K562 (cell line): ENCODE results near the gene UBLCP1. TPM values are rescaled to one million over a fixed set of nuclear protein-coding genes. Genes with fewer than 3 reads are reported as not detected.

ENCODE experiments used
- ATAC-seq: fragments of 200-7000 bp; cut with Tn5 transposase; 3 replicates; pipeline ENCODE4 v1.9.1; 2020; ENCODE audit warnings: moderate library complexity
- BruUV-seq: library from RNA; stranded (reverse); fragments of 400-500 nt; replicated peaks from 2 replicates; lab custom pipeline; 2021; lab: Mats Ljungman, UMichigan
- CTCF ChIA-PET: fragments of 300-600 bp; formaldehyde crosslinking; extraction: SDS; loops from one replicate; lab custom pipeline; 2021; ENCODE audit warnings: low intra/inter-chr PET ratio; lab: Yijun Ruan, JAX
- POLR2A ChIA-PET: fragments of 300-600, 350-650 bp; sonication (Branson Sonifier 250); formaldehyde crosslinking; extraction: SDS; loops from one replicate; lab custom pipeline; 2021; ENCODE audit warnings: antibody characterized with exemption, inconsistent platforms; lab: Yijun Ruan, JAX
- DNase-seq, 4 experiments: peaks; one replicate each; pipeline versions ENCODE4 v3.0.0 to v3.0.0-alpha.2; 2011 to 2018; ENCODE audit warnings: low spot score in 3 of 4, mixed read lengths in 3 of 4; ENCODE audit errors: extremely low read depth in 1 of 4
- FAIRE-seq: peaks from 2 replicates; lab custom pipeline; 2011; peaks lifted over from hg19 to GRCh38; lab: Jason Lieb, UNC
- H2AFZ ChIP-seq: 2 replicates; pipeline ENCODE4 v1.6.0; 2011; ENCODE audit warnings: low read depth, low read length, control low read depth, inconsistent platforms
- H3K27ac ChIP-seq: fragments of 200-600 bp; 3 replicates; pipeline ENCODE4 v1.8.0; 2011; ENCODE audit warnings: low read depth, mild to moderate bottlenecking, control low read depth, inconsistent platforms, low read length, moderate library complexity, mixed read lengths; ENCODE audit errors: extremely low read depth
- H3K27me3 ChIP-seq, 2 experiments: fragments of 300-600 bp in 1 of 2; 2 replicates in 1 of 2; 3 replicates in 1 of 2; pipeline versions ENCODE4 v1.6.0 to v1.8.0; 2011; ENCODE audit warnings: inconsistent platforms in 2 of 2, low read length in 2 of 2, mild to moderate bottlenecking in 1 of 2, mixed read lengths in 1 of 2, moderate library complexity in 1 of 2; ENCODE audit not compliant: control insufficient read depth in 2 of 2, insufficient read depth in 2 of 2
- H3K36me3 ChIP-seq: fragments of 300-600 bp; 3 replicates; pipeline ENCODE4 v1.8.0; 2011; ENCODE audit warnings: mild to moderate bottlenecking, low read length, inconsistent platforms; ENCODE audit not compliant: control insufficient read depth, insufficient read depth
- H3K4me1 ChIP-seq, 2 experiments: fragments of 200-600 bp in 1 of 2; replicated peaks in 1 of 2; 2 replicates in 1 of 2; 3 replicates in 1 of 2; pipeline versions ENCODE4 v1.5.1 to v1.8.0; 2011; ENCODE audit warnings: inconsistent platforms in 2 of 2, low read length in 2 of 2, mild to moderate bottlenecking in 1 of 2, mixed read lengths in 1 of 2, moderate library complexity in 1 of 2; ENCODE audit not compliant: control insufficient read depth in 2 of 2, insufficient read depth in 2 of 2
- H3K4me2 ChIP-seq: 2 replicates; pipeline ENCODE4 v1.6.1; 2011; ENCODE audit warnings: low read length, control low read depth, inconsistent platforms, mixed read lengths; ENCODE audit not compliant: insufficient read depth
- H3K4me3 ChIP-seq: fragments of 200-600 bp; sonication (generic), shearing (Covaris generic); 2 replicates; pipeline ENCODE4 v1.5.1; 2016; ENCODE audit warnings: control low read depth, inconsistent platforms
- H3K79me2 ChIP-seq: fragments of 200-600 bp; 3 replicates; pipeline ENCODE4 v1.8.0; 2011; ENCODE audit warnings: low read length, inconsistent platforms; ENCODE audit not compliant: control insufficient read depth, insufficient read depth
- H3K9ac ChIP-seq, 2 experiments: 2 replicates each; pipeline versions ENCODE4 v1.6.0 to v1.6.1; 2011; ENCODE audit warnings: low read depth in 2 of 2, low read length in 2 of 2, control low read depth in 1 of 2, inconsistent platforms in 1 of 2, mild to moderate bottlenecking in 1 of 2, mixed read lengths in 1 of 2; ENCODE audit not compliant: insufficient read depth in 1 of 2
- H3K9me1 ChIP-seq: one replicate; pipeline ENCODE4 v1.6.0; 2011; ENCODE audit warnings: inconsistent platforms, mild to moderate bottlenecking, low read length, moderate library complexity; ENCODE audit not compliant: control insufficient read depth, insufficient read depth
- H3K9me3 ChIP-seq: replicated peaks from 2 replicates; pipeline ENCODE4 v1.5.1; 2011; ENCODE audit warnings: low read depth, low read length, inconsistent platforms; ENCODE audit not compliant: control insufficient read depth, insufficient read depth
- H4K20me1 ChIP-seq: replicated peaks from 2 replicates; pipeline ENCODE4 v1.6.1; 2011; ENCODE audit warnings: low read length, inconsistent platforms, mixed read lengths; ENCODE audit not compliant: control insufficient read depth, insufficient read depth
- CXXC5 ChIP-seq: fragments of 250-450 bp; sonication (Bioruptor Pico); IDR thresholded peaks from 2 replicates; pipeline ENCODE4 v1.8.0; 2022; ENCODE audit warnings: inconsistent platforms, mild to moderate bottlenecking, moderate library complexity
- DIDO1 ChIP-seq: fragments of 450-650 bp; IDR thresholded peaks from 2 replicates; pipeline ENCODE4 v1.6.1; 2016; ENCODE audit warnings: low read depth, missing biosample characterization, missing genetic modification characterization
- EP400 ChIP-seq: fragments of 450-650 bp; IDR thresholded peaks from 2 replicates; pipeline ENCODE4 v1.6.1; 2017; ENCODE audit warnings: antibody characterized with exemption, mild to moderate bottlenecking, moderate library complexity
- GTF2E2 ChIP-seq: fragments of 200-800 bp; sonication (Bioruptor generic); IDR thresholded peaks from 2 replicates; pipeline ENCODE4 v1.6.1; 2016; ENCODE audit warnings: missing genetic modification characterization, missing compliant biosample characterization
- HDGF ChIP-seq: fragments of 450-650 bp; IDR thresholded peaks from 2 replicates; pipeline ENCODE4 v1.6.1; 2016
- ID3 ChIP-seq, 2 experiments: fragments of 250-450 bp in 1 of 2; fragments of 450-650 bp in 1 of 2; sonication (Bioruptor Pico) in 1 of 2; IDR thresholded peaks; 2 replicates each; pipeline versions ENCODE4 v1.6.1 to v1.8.0; 2016 to 2021; ENCODE audit warnings: mild to moderate bottlenecking in 2 of 2, moderate library complexity in 2 of 2, missing compliant biosample characterization in 1 of 2, missing genetic modification characterization in 1 of 2
- JUNB ChIP-seq: fragments of 450-650 bp; formaldehyde crosslinking; conservative IDR thresholded peaks from 2 replicates; pipeline ENCODE4 v1.4.0; 2020; ENCODE audit warnings: mild to moderate bottlenecking
- KLF16 ChIP-seq: IDR thresholded peaks from 2 replicates; pipeline ENCODE4 v1.6.1; 2016; ENCODE audit warnings: antibody characterized with exemption
- MTA3 ChIP-seq: fragments of 450-650 bp; formaldehyde crosslinking; IDR thresholded peaks from 2 replicates; pipeline ENCODE4 v1.6.1; 2017; ENCODE audit warnings: mild to moderate bottlenecking, borderline replicate concordance
- NR2F6 ChIP-seq: fragments of 450-650 bp; formaldehyde crosslinking; IDR thresholded peaks from 2 replicates; pipeline ENCODE4 v1.4.0; 2020; ENCODE audit warnings: mild to moderate bottlenecking
- RAD21 ChIP-seq, 2 experiments: fragments of 250-450 bp in 1 of 2; fragments of 450-650 bp in 1 of 2; sonication (Bioruptor Pico) in 1 of 2; formaldehyde crosslinking in 1 of 2; IDR thresholded peaks in 1 of 2; conservative IDR thresholded peaks in 1 of 2; 2 replicates each; pipeline versions ENCODE4 v1.4.0 to v1.8.0; 2020 to 2022; ENCODE audit warnings: mild to moderate bottlenecking in 2 of 2, moderate library complexity in 1 of 2
- SMARCE1 ChIP-seq: fragments of 450-650 bp; IDR thresholded peaks from 2 replicates; pipeline ENCODE4 v1.7.1; 2016; ENCODE audit warnings: mild to moderate bottlenecking
- SREBF1 ChIP-seq: fragments of 150-350 bp; IDR thresholded peaks from 2 replicates; pipeline ENCODE4 v1.6.1; 2014; ENCODE audit warnings: antibody characterized with exemption, low read depth, low read length, borderline replicate concordance
- THRAP3 ChIP-seq: fragments of 450-650 bp; IDR thresholded peaks from 2 replicates; pipeline ENCODE4 v1.6.1; 2016; ENCODE audit warnings: mild to moderate bottlenecking, inconsistent platforms, borderline replicate concordance
- ZNF133 ChIP-seq: fragments of 250-450 bp; sonication (Bioruptor Pico); IDR thresholded peaks from 2 replicates; pipeline ENCODE4 v1.4.0; 2020; ENCODE audit warnings: mild to moderate bottlenecking
- in situ Hi-C: fragments of 300-500 bp; cut with MboI; formaldehyde crosslinking; loops from 4 replicates; pipeline ENCODE4 v1.15.0; 2018; ENCODE audit warnings: inconsistent platforms, mixed read lengths
- intact Hi-C: fragments of 100-400 bp; cut with micrococcal nuclease; formaldehyde crosslinking; loops from 2 replicates; pipeline ENCODE4 v1.14.2; 2022
- polyA plus RNA-seq, 8 experiments: library from polyadenylated mRNA; depleted of rRNA in 4 of 8; stranded (reverse) in 5 of 8; unstranded in 3 of 8; fragments of >200 nt; fragmentation: Nextera tagmentation in 2 of 8; fragmentation: Illumina TruSeq in 1 of 8; extraction: Ambion mirVana in 2 of 8; extraction: Trizol in 1 of 8; gene quantifications; 2 replicates each; pipeline versions ENCODE4 v1.2.1 to v1.2.3, GENCODE V29; 2011 to 2014; ENCODE audit warnings: inconsistent platforms in 1 of 8, missing spikeins in 1 of 8
- total RNA-seq, 7 experiments: library from RNA; depleted of rRNA in 6 of 7; stranded (reverse); fragments of >200 nt in 6 of 7; fragmentation: Illumina TruSeq in 2 of 7; extraction: Trizol in 2 of 7; gene quantifications; 2 replicates each; pipeline versions ENCODE4 v1.2.1 to v1.2.3, GENCODE V29; 2011 to 2021; ENCODE audit warnings: low replicate concordance in 1 of 7

Gene UBLCP1
- total and polyA plus RNA-seq, 9 of the 15 experiments (the other 6 are each of a cell fraction or from before 2014, with no cell fraction given), result 18.8 to 39.8 (median 30.2) TPM

GRCh38 chr5:159226451-159226850 lies 36.6 kb upstream of the UBLCP1 start:
- ATAC-seq (peak; percentile 24; the same call in 1 of the 3 replicates), DNase-seq (no peak), FAIRE-seq (no peak)
- Histone ChIP-seq H2AFZ (no peak overlapping the region), H3K27me3 (no peaks in the 10 kb centered on the region; a peak in 1 of 5 replicates), H3K79me2 (no peaks in the 10 kb centered on the region), H3K9ac (no peak overlapping the region), H3K36me3 (no peaks in the 10 kb centered on the region), H3K4me1 (no peaks in the 10 kb centered on the region; a peak in 2 of 5 replicates), H4K20me1 (no peaks in the 10 kb centered on the region), H3K9me3 (no peaks in the 10 kb centered on the region), H3K4me3 (no peak overlapping the region), H3K9me1 (no peaks in the 10 kb centered on the region), H3K27ac (no peak overlapping the region), H3K4me2 (no peak overlapping the region)
- ChIA-PET POLR2A (no interaction called here), CTCF (no interaction called here)
- in situ Hi-C loops, result no loop called here
- TF ChIP-seq THRAP3 (no peak), JUNB (CRISPR knock-in tag) (no peak), HDGF (no peak), DIDO1 (tag) (no peak), ID3 (CRISPR knock-in tag; IDR thresholded peaks at IDR 0.05) (no peak), ID3 (tag; IDR thresholded peaks at IDR 0.05) (no peak), EP400 (no peak), MTA3 (no peak), NR2F6 (CRISPR knock-in tag) (no peak), SREBF1 (no peak), CXXC5 (CRISPR knock-in tag) (no peak), RAD21 (CRISPR knock-in tag; conservative IDR thresholded peaks at IDR 0.05 in 1 of 2, IDR thresholded peaks at IDR 0.05 in 1 of 2) (no peak), SMARCE1 (no peak), GTF2E2 (tag) (no peak), ZNF133 (CRISPR knock-in tag) (no peak), KLF16 (no peak)
- intact Hi-C loops, result no loop called here
- no TSS peak for BruUV-seq
